Suppressor macrophage treated with lipopolysaccharide for 1 hour (primary cell): ENCODE data around the gene RXYLT1.
"Not testable (repeated sequence)": the region's sequence is repeated elsewhere in the genome, so short reads cannot be mapped to it uniquely, and the experiment has no call there.

Experiments
- DNase-seq, 3 donors: peaks; one replicate each; pipeline ENCODE4 v3.0.0-alpha.2; 2020 to 2022

Gene RXYLT1

DNA sequence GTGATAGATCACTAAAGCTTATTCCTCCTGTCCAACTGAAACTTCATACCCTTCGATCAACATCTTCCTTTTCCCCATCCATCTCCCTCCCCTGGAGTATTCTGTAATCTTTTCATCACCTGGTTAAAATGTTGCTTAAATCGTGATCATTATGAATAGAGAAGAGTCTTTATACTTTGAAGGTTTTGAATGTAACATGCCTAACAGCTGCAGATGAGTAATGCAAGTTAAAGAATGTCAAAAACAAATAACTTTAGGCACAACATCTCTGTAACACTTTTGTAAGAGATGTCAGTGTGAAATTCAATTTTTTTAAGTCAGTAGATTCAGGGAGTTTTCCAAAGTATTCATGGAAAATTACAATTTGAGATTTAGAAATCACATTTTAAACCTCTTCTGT lies 25.0 kb downstream of the RXYLT1 start:
- DNase-seq: peak in 1 of 3 donors; percentile 15

GRCh38 chr12:63805704-63806672 lies 26.3 kb downstream of the RXYLT1 start:
- peak in 1 of 3 donors; percentile 12 for DNase-seq

DNA sequence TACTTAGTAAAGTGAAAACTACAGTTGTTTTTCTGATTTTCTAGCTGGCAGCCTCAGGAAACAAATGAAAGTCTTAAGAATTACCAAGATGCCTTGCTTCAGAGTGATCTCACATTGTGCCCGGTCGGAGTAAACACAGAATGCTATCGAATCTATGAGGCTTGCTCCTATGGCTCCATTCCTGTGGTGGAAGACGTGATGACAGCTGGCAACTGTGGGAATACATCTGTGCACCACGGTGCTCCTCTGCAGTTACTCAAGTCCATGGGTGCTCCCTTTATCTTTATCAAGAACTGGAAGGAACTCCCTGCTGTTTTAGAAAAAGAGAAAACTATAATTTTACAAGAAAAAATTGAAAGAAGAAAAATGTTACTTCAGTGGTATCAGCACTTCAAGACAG lies 28.9 kb downstream of the RXYLT1 start:
- DNase-seq: no peak

DNA sequence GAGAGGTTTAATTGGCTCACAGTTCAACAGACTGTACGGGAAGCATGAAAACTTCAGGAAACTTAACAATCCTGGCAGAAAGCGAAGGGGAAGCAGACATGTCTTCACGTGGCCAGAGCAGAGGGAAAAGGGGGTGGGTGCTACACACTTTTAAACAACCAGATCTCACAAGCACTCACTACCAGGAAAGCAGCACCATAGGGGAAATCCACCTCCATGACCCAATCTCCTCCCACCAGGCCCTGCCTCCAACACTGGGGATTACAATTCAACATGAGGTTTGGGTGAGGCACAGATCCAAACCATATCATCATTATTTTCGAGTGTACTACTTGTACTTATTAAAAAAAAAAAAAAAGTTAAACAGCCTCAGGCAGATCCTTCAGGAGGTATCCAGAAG lies 29.9 kb downstream of the RXYLT1 start:
- DNase-seq: peak in 2 of 3 donors; percentile 9 to 32

GRCh38 chr12:63811334-63811733 lies 31.6 kb downstream of the RXYLT1 start:
- DNase-seq: no peak

DNA sequence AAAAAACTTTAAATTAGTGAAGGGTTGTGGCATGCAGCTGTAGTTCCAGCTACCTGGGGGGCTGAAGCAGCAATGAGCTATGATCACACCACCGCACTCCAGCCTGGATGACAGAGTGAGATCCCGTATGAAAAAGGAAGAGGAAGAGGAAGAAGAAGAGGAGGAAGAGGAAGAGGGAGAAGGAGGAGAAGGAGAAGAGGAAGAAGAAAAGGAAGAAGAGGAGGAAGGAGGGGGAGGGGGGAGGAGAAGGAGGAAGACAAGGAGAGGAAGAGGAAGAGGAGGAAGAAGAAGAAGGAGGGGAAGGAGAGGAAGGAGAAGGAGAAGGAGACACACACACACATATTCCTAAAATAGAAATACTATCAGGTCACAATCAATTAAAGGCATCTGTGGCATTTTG lies 32.0 kb downstream of the RXYLT1 start:
- peak in 1 of 3 donors; percentile 14 for DNase-seq

- DNase-seq: peak in 1 of 3 donors; percentile 12
These were observed 34.5 kb downstream of the RXYLT1 start for GRCh38 chr12:63814146-63814772.

DNA sequence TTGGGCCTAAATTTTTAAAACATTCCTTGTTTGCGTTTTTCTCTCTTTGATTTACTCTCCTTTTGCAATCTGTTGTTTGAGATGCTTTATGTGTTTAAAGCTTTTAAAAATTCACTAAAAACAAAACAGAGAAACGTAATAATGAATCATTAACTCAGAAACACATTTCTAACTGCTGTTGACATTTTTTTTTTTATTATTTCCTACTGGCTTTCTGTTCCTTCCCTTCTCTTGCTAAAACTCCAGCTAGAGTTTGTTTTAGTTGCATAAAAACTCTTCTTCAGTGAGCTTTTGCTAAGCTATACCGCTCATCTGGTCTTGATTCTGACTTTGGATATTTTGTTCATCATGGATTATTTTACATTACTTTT lies 35.8 kb downstream of the RXYLT1 start:
- peak in 1 of 3 donors; percentile 7 for DNase-seq

DNA sequence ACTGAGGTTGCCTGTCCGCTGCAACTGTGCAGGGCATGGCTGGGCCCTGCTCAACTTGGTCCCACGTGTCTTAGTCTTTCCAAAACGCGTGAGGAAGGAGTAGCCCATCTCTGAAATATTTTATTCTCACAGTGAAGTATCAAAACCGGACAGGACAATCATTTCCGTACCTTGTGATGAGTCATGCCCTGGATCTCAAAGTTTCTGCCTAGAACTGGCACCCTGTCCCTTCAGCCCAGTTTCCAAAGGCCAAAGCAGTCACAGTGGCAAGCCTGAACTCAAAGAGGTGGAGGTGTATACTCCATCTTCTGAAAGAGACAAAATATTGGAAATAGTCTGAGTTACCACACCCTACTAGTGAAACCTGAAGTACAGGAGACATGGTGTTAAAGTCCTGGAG lies 36.3 kb downstream of the RXYLT1 start:
- no peak for DNase-seq

- peak in 1 of 3 donors; percentile 8 for DNase-seq
These were observed 40.7 kb downstream of the RXYLT1 start for GRCh38 chr12:63820427-63820826.

- DNase-seq: peak in 1 of 3 donors; percentile 16
These were observed 42.1 kb downstream of the RXYLT1 start for GRCh38 chr12:63821781-63822251.

DNA sequence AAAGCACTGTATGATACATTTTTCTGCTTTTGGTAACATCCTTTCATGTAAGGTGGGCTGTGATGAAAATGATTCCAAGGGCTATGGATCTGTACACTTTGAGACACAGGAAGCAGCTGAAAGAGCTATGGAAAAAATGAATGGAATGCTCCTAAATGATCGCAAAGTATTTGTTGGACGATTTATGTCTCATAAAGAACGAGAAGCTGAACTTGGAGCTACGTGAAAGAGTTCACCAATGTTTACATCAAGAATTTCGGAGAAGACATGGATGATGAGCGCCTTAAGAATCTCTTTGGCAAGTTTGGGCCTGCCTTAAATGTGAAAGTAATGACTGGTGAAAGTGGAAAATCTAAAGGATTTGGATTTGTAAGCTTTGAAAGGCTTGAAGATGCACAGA lies 42.6 kb downstream of the RXYLT1 start:
- peak in 1 of 3 donors; percentile 2 for DNase-seq

DNA sequence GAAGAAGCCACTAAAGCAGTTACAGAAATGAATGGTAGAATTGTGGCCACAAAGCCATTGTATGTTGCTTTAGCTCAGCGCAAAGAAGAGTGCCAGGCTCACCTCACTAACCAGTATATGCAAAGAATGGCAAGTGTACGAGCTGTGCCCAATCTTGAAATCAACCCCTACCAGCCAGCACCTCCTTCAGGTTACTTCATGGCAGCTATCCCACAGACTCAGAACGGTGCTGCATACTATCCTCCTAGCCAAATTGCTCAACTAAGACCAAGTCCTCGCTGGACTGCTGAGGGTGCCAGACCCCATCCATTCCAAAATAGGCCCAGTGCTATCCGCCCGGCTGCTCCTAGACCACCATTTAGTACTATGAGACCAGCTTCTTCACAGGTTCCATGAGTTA lies 43.3 kb downstream of the RXYLT1 start:
- peak in 1 of 3 donors; percentile 11 for DNase-seq

- peak; percentile 56 to 79 (median 78) for DNase-seq
These were observed 46.4 kb downstream of the RXYLT1 start for GRCh38 chr12:63826006-63826585.

GRCh38 chr12:63828867-63829266 lies 49.2 kb downstream of the RXYLT1 start:
- DNase-seq: peak in 1 of 3 donors; percentile 14

- no peak for DNase-seq
These were observed 56.3 kb downstream of the RXYLT1 start for GRCh38 chr12:63836046-63836445.

- no peak for DNase-seq
These were observed 57.2 kb downstream of the RXYLT1 start for GRCh38 chr12:63836936-63837335.

- DNase-seq: no peak
These were observed 58.7 kb downstream of the RXYLT1 start for GRCh38 chr12:63838411-63838810.

GRCh38 chr12:63841011-63841410 lies 61.3 kb downstream of the RXYLT1 start:
- no peak for DNase-seq

DNA sequence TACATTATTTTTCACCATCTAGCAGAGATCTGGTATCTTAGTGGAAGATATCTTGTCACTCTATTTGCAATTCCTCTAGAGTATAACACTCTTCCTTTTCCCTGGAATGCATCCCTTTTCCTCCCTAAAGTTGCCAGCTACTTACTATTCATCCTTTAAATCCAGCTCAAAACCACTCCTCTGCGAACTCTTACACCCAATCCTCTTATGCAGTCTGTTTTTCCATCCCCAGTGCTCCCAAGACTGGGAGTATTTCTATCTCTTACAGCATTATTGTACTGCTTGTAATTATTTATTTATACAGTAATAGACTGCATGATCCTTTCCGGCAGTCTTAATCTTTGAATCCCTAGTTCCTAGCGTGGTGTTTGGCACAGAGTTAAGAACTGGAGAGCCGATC lies 61.9 kb downstream of the RXYLT1 start:
- DNase-seq: no peak

- DNase-seq: not testable (repeated sequence)
These were observed 63.0 kb downstream of the RXYLT1 start for GRCh38 chr12:63842750-63843149.

GRCh38 chr12:63843254-63843720 lies 63.6 kb downstream of the RXYLT1 start:
- peak in 1 of 3 donors; percentile 82 for DNase-seq

- peak; percentile 93 to 96 (median 95) for DNase-seq
These were observed 64.1 kb downstream of the RXYLT1 start for GRCh38 chr12:63843721-63844390.
